GM19395 (cell line): ENCODE measurements around the gene C2CD4D.
"Not testable (repeated sequence)": the region's sequence is repeated elsewhere in the genome, so short reads cannot be mapped to it uniquely, and the experiment has no call there.

Source experiments
- ATAC-seq: cut with Tn5 transposase; IDR thresholded peaks from one replicate; pipeline ENCODE4 v1.9.1; 2021; ENCODE audit warnings: mild to moderate bottlenecking, moderate library complexity; ENCODE audit not compliant: unreplicated experiment

C2CD4D gene

DNA sequence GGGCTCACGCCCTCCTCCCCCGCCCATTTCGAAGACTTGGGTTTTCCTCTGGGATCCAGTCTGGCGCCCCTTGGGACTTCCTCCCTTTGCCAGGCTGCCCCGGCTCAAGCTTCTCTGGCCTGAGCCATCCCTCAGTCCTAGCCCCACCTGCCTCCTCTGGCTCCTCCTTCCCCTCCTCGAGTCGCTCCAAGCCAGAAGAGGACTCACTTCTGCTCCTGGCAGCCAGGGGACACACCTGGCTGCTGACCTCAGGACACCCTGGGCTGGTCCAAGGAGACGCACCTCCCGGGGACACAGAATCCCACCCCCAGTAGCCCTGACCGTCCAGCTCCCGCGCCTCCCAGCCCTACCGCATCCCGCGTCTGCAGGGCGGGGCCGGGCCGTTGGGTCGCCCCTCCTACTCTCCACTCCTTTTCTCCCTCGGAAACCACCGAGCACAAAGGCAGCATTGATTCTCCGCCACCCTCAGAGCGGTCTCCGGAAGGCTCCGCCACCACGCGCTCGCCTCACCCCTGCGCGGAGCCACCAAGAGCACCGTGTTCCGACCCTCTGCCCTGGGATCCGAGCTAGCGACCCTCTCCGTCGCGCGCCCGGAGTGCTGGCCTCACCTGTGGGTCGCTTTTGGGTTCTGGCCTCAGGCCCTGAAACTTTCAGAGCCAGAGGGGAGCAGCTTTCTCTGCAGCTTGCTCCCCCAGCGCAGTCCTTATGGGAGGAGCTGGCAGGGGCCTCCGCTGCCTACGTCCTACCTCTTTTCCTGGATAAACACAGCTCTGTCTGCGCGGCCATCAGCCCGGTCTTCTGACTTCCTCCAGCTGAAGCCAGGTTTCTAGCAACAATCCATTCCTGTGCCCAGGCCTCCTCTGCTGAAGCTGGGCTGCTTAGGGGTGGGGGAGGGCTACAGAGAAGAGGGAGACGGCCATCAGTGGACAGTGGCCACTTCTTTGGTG, at the start of gene C2CD4D:
TSS of gene C2CD4D (minus strand) at position 364 of the 947 bp plus-strand sequence. CDS start 831 bp downstream, outside the sequence.
- no peak for ATAC-seq

- no peak for ATAC-seq
These were observed 49.5 kb upstream of the C2CD4D start for GRCh38 chr1:151888972-151889570.

DNA sequence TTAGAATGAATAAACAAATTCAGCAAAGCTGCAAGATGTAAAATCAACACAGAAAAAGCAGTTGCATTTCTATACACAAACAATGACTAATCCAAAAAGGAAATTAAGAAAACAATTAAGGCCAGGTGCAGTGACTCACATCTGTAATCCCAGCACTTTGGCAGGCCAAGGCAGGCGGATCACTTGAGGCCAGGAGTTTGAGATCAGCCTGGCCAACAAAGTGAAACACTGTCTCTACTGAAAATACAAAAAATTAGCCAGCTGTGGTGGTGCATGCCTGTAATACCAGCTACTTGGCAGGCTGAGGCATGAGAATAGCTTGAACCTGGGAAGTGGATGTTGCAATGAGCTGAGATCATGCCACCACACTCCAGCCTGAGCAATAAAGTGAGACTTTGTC, 47.4 kb upstream of the C2CD4D start:
- ATAC-seq, result no peak

GRCh38 chr1:151885479-151885878, 45.9 kb upstream of the C2CD4D start:
- ATAC-seq, result no peak

- ATAC-seq, result not testable (repeated sequence)
These were observed 45.3 kb upstream of the C2CD4D start for GRCh38 chr1:151884879-151885278.

DNA sequence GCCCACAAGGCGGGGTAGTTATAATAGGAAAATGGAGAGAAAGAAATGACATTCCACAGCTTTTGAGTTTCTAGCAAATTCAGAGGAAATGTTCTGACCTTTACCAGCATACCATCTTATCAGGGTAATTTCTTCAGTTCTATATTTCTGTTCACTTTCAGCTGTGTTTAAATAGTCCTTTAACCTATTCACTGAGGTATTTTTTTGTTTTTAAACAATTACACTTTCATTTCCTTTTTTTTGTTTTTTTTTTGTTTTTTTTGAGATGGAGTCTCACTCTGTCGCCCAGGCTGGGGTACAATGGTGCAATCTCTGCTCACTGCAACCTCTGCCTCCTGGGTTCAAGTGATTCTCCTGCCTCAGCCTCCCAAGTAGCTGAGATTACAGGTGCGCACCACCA, 44.8 kb upstream of the C2CD4D start:
- not testable (repeated sequence) for ATAC-seq

GRCh38 chr1:151883898-151884297, 44.3 kb upstream of the C2CD4D start:
- not testable (repeated sequence) for ATAC-seq

GRCh38 chr1:151882918-151883317, 43.3 kb upstream of the C2CD4D start:
- ATAC-seq, result not testable (repeated sequence)

GRCh38 chr1:151882466-151882865, 42.8 kb upstream of the C2CD4D start:
- ATAC-seq, result no peak

GRCh38 chr1:151881479-151881878, 41.9 kb upstream of the C2CD4D start:
- no peak for ATAC-seq

GRCh38 chr1:151875419-151876097, 35.9 kb upstream of the C2CD4D start:
- no peak for ATAC-seq

GRCh38 chr1:151872776-151873175, 33.2 kb upstream of the C2CD4D start:
- ATAC-seq, result not testable (repeated sequence)

DNA sequence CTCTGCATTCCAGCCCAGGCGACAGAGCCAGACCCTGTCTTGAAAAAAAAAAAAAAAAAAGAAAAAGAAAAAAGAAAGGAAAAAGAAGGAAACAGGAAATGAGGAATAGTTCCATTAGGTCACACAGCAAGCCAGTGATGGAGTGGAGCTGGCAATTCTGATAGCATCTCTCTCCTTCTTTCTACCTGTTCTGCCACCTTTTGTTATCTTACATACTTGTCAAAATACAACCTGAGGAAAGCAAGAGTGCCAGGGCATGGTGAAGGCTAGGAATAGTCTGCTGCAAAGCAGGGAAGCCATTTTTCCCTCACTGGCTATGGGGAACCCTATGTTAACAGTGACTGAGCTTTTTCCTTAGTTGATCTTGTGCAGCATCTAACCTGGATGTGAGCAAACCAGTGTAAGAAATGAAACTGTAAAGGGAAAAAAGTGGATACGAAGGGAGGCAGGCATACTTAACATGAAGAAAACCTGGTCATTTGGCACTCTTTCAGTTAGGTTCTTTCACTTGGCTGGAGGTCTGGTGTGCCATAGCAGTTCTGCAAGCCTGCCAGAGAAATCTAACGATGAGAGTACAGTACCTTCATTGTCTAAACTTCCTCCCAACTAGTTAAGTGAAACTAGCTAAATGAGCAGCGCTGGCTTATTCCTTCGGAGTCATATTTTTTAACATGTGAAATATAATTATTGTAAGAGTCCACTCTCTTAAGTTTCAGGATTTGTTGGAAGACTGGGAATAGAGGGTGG, 31.8 kb upstream of the C2CD4D start:
- no peak for ATAC-seq

DNA sequence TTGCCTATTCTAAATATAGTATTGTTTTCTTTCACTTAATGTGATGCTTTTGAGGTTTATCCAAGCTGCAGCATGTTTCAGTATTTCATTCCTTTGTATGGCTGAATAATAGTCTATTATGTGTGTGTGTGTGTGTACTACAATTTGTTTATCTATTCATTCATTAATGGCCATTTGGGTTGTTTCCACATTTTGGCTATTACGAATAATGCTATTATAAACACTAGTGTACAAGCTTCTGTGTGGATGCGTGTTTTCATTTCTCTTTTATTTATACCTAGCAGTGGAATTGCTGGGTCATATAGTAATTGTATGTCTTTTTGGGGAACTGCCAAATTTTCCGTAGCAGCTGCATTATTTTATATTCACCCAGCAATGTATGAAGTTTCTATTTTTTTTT, 28.9 kb upstream of the C2CD4D start:
- no peak for ATAC-seq

DNA sequence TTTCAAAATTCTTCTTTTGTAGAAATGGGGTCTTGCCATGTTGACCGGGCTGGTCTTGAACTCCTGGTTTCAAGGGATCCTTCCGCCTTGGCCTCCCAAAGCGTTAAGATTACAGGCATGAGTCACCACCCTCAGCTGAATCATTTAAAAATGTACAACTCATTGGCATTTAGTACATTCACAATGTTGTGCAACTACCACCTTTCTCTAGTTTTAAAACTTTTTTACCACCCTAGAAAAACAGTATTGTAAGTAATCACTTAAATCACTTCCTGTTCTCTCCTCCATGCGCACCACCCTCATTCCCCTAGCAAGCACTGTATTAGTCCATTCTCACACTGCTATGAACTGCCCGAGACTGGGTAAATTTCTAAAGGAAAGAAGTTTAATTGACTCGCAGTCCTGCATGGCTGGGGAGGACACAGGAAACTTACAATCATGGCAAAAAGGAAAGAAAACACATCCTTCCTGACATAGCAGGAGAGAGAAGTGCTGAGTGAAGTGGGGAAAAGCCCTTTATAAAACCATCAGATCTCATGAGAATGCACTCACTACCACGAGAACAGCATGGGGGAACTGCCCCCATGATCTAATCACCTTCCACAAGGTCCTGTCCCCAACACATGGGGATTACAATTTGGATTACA, 28.3 kb upstream of the C2CD4D start:
- ATAC-seq, result no peak

DNA sequence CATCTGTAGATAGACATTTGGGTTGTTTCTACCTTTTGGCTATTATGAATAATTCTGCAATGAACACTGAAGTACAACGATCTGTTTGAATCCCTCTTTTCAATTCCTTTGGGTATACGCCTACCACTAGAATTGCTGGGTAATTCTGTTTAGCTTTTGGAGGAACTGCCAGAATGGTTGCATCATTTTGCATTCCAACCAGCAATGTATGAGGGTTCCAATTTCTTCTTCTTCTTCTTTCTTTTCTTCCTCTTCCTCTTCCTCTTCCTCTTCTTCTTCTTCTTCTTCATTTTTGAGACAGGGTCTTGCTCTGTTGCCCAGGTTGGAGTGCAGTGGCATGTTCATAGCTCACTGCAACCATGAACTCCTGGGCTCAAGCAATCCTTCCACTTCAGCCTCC, 27.7 kb upstream of the C2CD4D start:
- no peak for ATAC-seq

DNA sequence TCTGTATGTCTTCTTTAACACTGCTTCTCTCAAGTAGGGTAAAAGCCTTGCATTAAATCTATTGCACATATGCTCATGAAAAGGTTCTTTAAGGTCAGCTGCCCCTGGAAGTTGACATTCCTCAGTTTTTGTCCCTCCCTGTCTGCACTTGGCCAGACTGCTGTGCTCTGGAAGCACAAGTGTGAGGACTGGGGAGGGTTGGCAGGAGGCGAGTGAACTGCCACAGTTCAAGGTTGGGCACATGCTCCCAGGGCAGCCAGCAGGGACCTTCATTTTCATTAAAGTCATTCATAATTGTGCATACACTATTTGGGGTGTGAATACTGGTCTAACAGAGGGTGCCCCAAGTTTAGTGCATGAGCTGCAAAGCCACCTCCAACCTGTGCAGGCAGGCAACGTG, 24.8 kb upstream of the C2CD4D start:
- no peak for ATAC-seq

DNA sequence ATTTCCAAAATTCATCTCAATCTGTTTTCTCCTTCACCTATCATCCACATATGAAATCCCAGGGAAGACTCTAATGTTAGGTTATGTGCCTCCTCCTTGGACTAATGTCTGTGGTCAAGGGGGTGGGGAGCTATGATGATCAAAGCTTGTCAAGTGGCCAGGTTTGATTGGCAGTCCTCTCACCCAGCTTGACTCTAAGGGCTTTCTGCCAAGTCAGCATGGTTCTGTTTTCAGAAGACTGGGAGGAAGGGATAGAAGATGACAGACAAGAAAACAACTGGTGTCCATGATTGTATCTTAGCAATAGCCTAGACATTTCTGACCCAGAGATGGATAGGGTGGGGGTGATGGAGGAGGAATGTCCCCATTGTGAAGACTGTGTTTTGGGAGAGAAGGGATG, 23.0 kb upstream of the C2CD4D start:
- no peak for ATAC-seq

- ATAC-seq, result no peak
These were observed 21.0 kb upstream of the C2CD4D start for GRCh38 chr1:151860504-151861187.

- ATAC-seq, result no peak
These were observed 20.3 kb upstream of the C2CD4D start for GRCh38 chr1:151859891-151860293.
